GM12878 (cell line): Measurements from ENCODE around the gene ESRRB. TPM values are rescaled to one million over a fixed set of nuclear protein-coding genes. Genes with fewer than 3 reads are reported as not detected.

Source experiments
- ATAC-seq: fragments of 200-7000 bp; cut with Tn5 transposase; 3 replicates; pipeline ENCODE4 v1.9.1; 2020; ENCODE audit warnings: mild to moderate bottlenecking, moderate library complexity
- BruUV-seq: library from RNA; stranded (reverse); fragments of 400-500 nt; replicated peaks from 2 replicates; lab custom pipeline; 2021; lab: Mats Ljungman, UMichigan
- CTCF ChIA-PET: fragments of 300-600 bp; sonication (Branson Sonifier 250); formaldehyde crosslinking; extraction: SDS; loops from one replicate; lab custom pipeline; 2021; ENCODE audit warnings: inconsistent platforms; lab: Yijun Ruan, JAX
- POLR2A ChIA-PET: fragments of 350-600 bp; formaldehyde crosslinking; extraction: SDS; loops from one replicate; lab custom pipeline; 2021; ENCODE audit warnings: inconsistent platforms; lab: Charles Lee
- RAD21 ChIA-PET: fragments of 300-600 bp; sonication (Branson Sonifier 250); formaldehyde crosslinking; loops from one replicate; lab custom pipeline; 2023; ENCODE audit warnings: antibody characterized with exemption; ENCODE audit not compliant: unreplicated experiment; lab: Charles Lee
- SMC1A ChIA-PET: fragments of 300-600 bp; sonication (Branson Sonifier 250); formaldehyde crosslinking; loops from one replicate; lab custom pipeline; 2023; ENCODE audit not compliant: unreplicated experiment, uncharacterized antibody; lab: Charles Lee
- DNase-seq: peaks from one replicate; pipeline ENCODE4 v3.0.0-alpha.2; 2011; ENCODE audit warnings: low read depth, low spot score
- FAIRE-seq: peaks from 3 replicates; lab custom pipeline; 2011; peaks lifted over from hg19 to GRCh38; lab: Jason Lieb, UNC
- H2AFZ ChIP-seq: 2 replicates; pipeline ENCODE4 v1.6.0; 2011; ENCODE audit warnings: low read depth, low read length, control low read depth; ENCODE audit not compliant: control insufficient read depth
- H3K27ac ChIP-seq: 2 replicates; pipeline ENCODE4 v1.5.1; 2011; ENCODE audit warnings: control low read depth; ENCODE audit not compliant: control insufficient read depth, insufficient read depth
- H3K27me3 ChIP-seq, 2 experiments: replicated peaks in 1 of 2; 2 replicates each; pipeline versions ENCODE4 v1.6.0 to v1.6.1; 2011; ENCODE audit warnings: low read length in 1 of 2; ENCODE audit not compliant: control insufficient read depth in 2 of 2, insufficient read depth in 2 of 2
- H3K36me3 ChIP-seq, 2 experiments: 2 replicates each; pipeline ENCODE4 v1.5.1; 2011; ENCODE audit warnings: low read length in 1 of 2; ENCODE audit not compliant: control insufficient read depth in 2 of 2, insufficient read depth in 2 of 2
- H3K4me1 ChIP-seq: 2 replicates; pipeline ENCODE4 v1.6.1; 2011; ENCODE audit warnings: mild to moderate bottlenecking, low read length, moderate library complexity, mixed read lengths; ENCODE audit not compliant: control insufficient read depth, insufficient read depth
- H3K4me2 ChIP-seq: 2 replicates; pipeline ENCODE4 v1.6.0; 2011; ENCODE audit warnings: control low read depth; ENCODE audit not compliant: control insufficient read depth, insufficient read depth
- H3K4me3 ChIP-seq: fragments of 200-600 bp; sonication (generic); 2 replicates; pipeline ENCODE4 v1.5.1; 2016
- H3K79me2 ChIP-seq: 2 replicates; pipeline ENCODE4 v1.6.0; 2011; ENCODE audit warnings: low read length; ENCODE audit not compliant: control insufficient read depth, insufficient read depth
- H3K9ac ChIP-seq: 2 replicates; pipeline ENCODE4 v1.8.0; 2011; ENCODE audit warnings: low read length, control low read depth, mixed read lengths; ENCODE audit not compliant: control insufficient read depth, insufficient read depth
- H3K9me3 ChIP-seq: replicated peaks from 3 replicates; pipeline ENCODE4 v1.5.1; 2011; ENCODE audit warnings: mild to moderate bottlenecking, low read length; ENCODE audit not compliant: control insufficient read depth, insufficient read depth
- H4K20me1 ChIP-seq: 2 replicates; pipeline ENCODE4 v1.6.0; 2011; ENCODE audit not compliant: control insufficient read depth, insufficient read depth
- BHLHE40 ChIP-seq, 2 experiments: fragments of 450-650 bp in 1 of 2; IDR thresholded peaks; 2 replicates each; pipeline ENCODE4 v1.6.1; 2011 to 2017; ENCODE audit warnings: low read depth in 2 of 2, borderline replicate concordance in 1 of 2, improper control_type of control experiment in 1 of 2, low read length in 1 of 2, mild to moderate bottlenecking in 1 of 2
- CHD4 ChIP-seq: fragments of 200-600 bp; sonication (generic); IDR thresholded peaks from 2 replicates; pipeline ENCODE4 v1.6.1; 2016; ENCODE audit warnings: mild to moderate bottlenecking
- IKZF1 ChIP-seq: fragments of 450-650 bp; conservative IDR thresholded peaks from 2 replicates; pipeline ENCODE4 v1.6.1; 2017; ENCODE audit warnings: antibody characterized with exemption, mild to moderate bottlenecking
- IRF4 ChIP-seq: IDR thresholded peaks from 2 replicates; pipeline ENCODE4 v1.6.1; 2011; ENCODE audit warnings: low read depth, low read length
- MYC ChIP-seq: IDR thresholded peaks from 2 replicates; pipeline ENCODE4 v1.6.1; 2011; ENCODE audit warnings: mild to moderate bottlenecking, low read length, moderate library complexity, inconsistent platforms; ENCODE audit not compliant: insufficient read depth, insufficient replicate concordance, insufficient read length, severe bottlenecking
- POLR2A ChIP-seq: IDR thresholded peaks from 2 replicates; pipeline ENCODE4 v1.6.1; 2011; ENCODE audit warnings: low read depth, mild to moderate bottlenecking, low read length
- SREBF1 ChIP-seq: IDR thresholded peaks from 2 replicates; pipeline ENCODE4 v1.6.1; 2012; ENCODE audit warnings: mild to moderate bottlenecking, low read length
- TBL1XR1 ChIP-seq: IDR thresholded peaks from 2 replicates; pipeline ENCODE4 v1.6.1; 2012; ENCODE audit warnings: low read depth, low read length, improper control_type of control experiment
- WGBS: methylation state at CpG from one replicate; pipeline ENCODE4 v1.1.6; 2016; ENCODE audit warnings: low lambda C conversion rate; ENCODE audit not compliant: insufficient replicate concordance, insufficient coverage; ENCODE audit errors: missing lambda C conversion rate; 5-methylcytosine and 5-hydroxymethylcytosine counted together
- in situ Hi-C: fragments of 300-500 bp; cut with MboI; formaldehyde crosslinking; loops from 9 replicates; pipeline ENCODE4 v1.14.3; 2018; ENCODE audit warnings: mixed read lengths
- intact Hi-C: fragments of 100-400 bp; cut with micrococcal nuclease; formaldehyde crosslinking; loops from one replicate; pipeline ENCODE4 v1.14.2; 2022; ENCODE audit not compliant: unreplicated experiment
- polyA plus RNA-seq, 11 experiments: library from polyadenylated mRNA; depleted of rRNA in 4 of 11; unstranded in 6 of 11; stranded (reverse) in 5 of 11; fragments of >200 nt; fragmentation: Nextera tagmentation in 4 of 11; fragmentation: Illumina TruSeq in 1 of 11; extraction: Ambion mirVana in 4 of 11; extraction: Trizol in 1 of 11; gene quantifications; 1 replicate in 1 of 11; 2 replicates in 10 of 11; pipeline versions ENCODE4 v1.2.1 to v1.2.3, GENCODE V29; 2011 to 2016; ENCODE audit warnings: inconsistent platforms in 2 of 11, missing spikeins in 2 of 11, low read depth in 1 of 11
- total RNA-seq, 4 experiments: library from RNA; depleted of rRNA in 3 of 4; stranded (reverse); fragments of >200 nt in 3 of 4; fragmentation: Illumina TruSeq in 1 of 4; extraction: Trizol in 1 of 4; gene quantifications; 2 replicates each; pipeline versions ENCODE4 v1.2.1 to v1.2.3, GENCODE V29; 2013 to 2021
- TF ChIP-seq, protein P1 (sequence below): fragments of 450-650 bp; IDR thresholded peaks from 2 replicates; pipeline ENCODE4 v1.6.1; 2017; ENCODE audit warnings: mild to moderate bottlenecking, moderate library complexity

The ESRRB gene
- total and polyA plus RNA-seq, 10 of the 15 experiments (the other 5 are each of a cell fraction or from before 2014, with no cell fraction given) = 0.03 to 0.73 (median 0.11) TPM; not detected in 6

DNA sequence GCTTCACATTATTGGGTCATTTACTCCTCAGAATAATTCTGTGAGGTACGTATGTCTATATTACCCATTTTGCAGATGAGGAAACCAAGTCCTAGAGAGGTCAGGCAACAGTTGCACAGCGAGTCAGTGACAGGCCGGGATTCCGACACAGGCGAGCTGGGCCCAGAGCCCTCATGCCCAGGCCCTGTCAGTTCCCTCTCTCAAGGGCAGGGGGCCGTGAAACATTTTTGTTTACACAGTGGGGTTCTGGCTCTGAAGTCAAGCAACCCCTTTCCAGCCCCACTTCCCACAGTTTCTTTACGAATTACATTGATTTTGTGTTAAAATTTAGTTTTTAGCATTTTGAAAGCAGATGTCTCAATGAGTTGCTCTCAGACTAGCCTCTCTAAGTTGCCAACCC is 46.7 kb downstream of the ESRRB start:
- H3K27me3 ChIP-seq = no peaks in the 10 kb centered on the region; a peak in 1 of 4 replicates
- WGBS = 41% methylated on average over 7 of the region's 7 CpGs
- no TSS peak for BruUV-seq
- no peaks in the 10 kb centered on the region; the same call in 1 of the 2 replicates for H4K20me1 ChIP-seq
- intact Hi-C loops = no loop called here
- no peaks in the 10 kb centered on the region for H3K79me2 ChIP-seq
- no peak overlapping the region for H3K4me2 ChIP-seq
- TF ChIP-seq TBL1XR1 (no peak), CHD4 (no peak), IKZF1 (no peak), POLR2A (no peak), SREBF1 (no peak), IRF4 (no peak), BHLHE40 (IDR thresholded peaks at IDR 0.05; ENCODE audit: borderline replicate concordance in 1 of 2, low read depth in 2 of 2, low read length in 1 of 2) (no peak), MYC (no peak)
- TF ChIP-seq, protein P1, sequence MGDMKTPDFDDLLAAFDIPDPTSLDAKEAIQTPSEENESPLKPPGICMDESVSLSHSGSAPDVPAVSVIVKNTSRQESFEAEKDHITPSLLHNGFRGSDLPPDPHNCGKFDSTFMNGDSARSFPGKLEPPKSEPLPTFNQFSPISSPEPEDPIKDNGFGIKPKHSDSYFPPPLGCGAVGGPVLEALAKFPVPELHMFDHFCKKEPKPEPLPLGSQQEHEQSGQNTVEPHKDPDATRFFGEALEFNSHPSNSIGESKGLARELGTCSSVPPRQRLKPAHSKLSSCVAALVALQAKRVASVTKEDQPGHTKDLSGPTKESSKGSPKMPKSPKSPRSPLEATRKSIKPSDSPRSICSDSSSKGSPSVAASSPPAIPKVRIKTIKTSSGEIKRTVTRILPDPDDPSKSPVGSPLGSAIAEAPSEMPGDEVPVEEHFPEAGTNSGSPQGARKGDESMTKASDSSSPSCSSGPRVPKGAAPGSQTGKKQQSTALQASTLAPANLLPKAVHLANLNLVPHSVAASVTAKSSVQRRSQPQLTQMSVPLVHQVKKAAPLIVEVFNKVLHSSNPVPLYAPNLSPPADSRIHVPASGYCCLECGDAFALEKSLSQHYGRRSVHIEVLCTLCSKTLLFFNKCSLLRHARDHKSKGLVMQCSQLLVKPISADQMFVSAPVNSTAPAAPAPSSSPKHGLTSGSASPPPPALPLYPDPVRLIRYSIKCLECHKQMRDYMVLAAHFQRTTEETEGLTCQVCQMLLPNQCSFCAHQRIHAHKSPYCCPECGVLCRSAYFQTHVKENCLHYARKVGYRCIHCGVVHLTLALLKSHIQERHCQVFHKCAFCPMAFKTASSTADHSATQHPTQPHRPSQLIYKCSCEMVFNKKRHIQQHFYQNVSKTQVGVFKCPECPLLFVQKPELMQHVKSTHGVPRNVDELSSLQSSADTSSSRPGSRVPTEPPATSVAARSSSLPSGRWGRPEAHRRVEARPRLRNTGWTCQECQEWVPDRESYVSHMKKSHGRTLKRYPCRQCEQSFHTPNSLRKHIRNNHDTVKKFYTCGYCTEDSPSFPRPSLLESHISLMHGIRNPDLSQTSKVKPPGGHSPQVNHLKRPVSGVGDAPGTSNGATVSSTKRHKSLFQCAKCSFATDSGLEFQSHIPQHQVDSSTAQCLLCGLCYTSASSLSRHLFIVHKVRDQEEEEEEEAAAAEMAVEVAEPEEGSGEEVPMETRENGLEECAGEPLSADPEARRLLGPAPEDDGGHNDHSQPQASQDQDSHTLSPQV = no peak
- TF ChIP-seq, all 136 proteins: peak for 0
- POLR2A ChIA-PET = no interaction called here
- Histone ChIP-seq H3K4me1 (no peaks in the 10 kb centered on the region; the same call in 1 of the 2 replicates), H3K9ac (no peak overlapping the region), H3K9me3 (no peaks in the 10 kb centered on the region), H2AFZ (no peak overlapping the region), H3K36me3 (no peaks in the 10 kb centered on the region), H3K4me3 (no peak overlapping the region), H3K27ac (no peak overlapping the region)
- no peak for ATAC-seq
- CTCF ChIA-PET = no interaction called here
- in situ Hi-C loops = no loop called here
- RAD21 ChIA-PET = no interaction called here
- SMC1A ChIA-PET = no interaction called here
- FAIRE-seq = no peak
- DNase-seq = no peak
